ENCODE measurements around the gene PRDX6.

PRDX6 gene

GRCh38 chr1:173478094-173478674 lies 1.0 kb downstream of the PRDX6 start:
- 5% methylated on average over 9 of the region's 9 CpGs for WGBS, 2 experiments

GRCh38 chr1:173479649-173480048 lies 2.5 kb downstream of the PRDX6 start:
- peak overlapping the region; percentile 65 for H3K4me3 ChIP-seq (ENCODE audit: insufficient read depth, low read depth, low read length)
- no peak overlapping the region for H3K27ac ChIP-seq (ENCODE audit: insufficient read depth, low read depth, low read length, poor library complexity, severe bottlenecking)
- peaks cover 40% of the 10 kb centered on the region for H3K36me3 ChIP-seq (ENCODE audit: control insufficient read depth, insufficient read depth, low read length)
- H3K4me1 ChIP-seq (ENCODE audit: control insufficient read depth, insufficient read depth, low read length) = peaks cover 16% of the 10 kb centered on the region
- H3K9me3 ChIP-seq (ENCODE audit: control insufficient read depth, low read length) = no peaks in the 10 kb centered on the region
- WGBS, 2 experiments = 88 to 90% methylated on average over 3 to 4 of the region's 4 CpGs
- H3K27me3 ChIP-seq (ENCODE audit: control insufficient read depth, insufficient read depth, low read length, poor library complexity, severe bottlenecking) = no peaks in the 10 kb centered on the region

More at GRCh38 chr1:173478094-173478674, 1.0 kb downstream of the PRDX6 start:
- H3K27ac ChIP-seq (ENCODE audit: insufficient read depth, low read depth, low read length, poor library complexity, severe bottlenecking) = peak overlapping the region; percentile 92
- no peaks in the 10 kb centered on the region for H3K9me3 ChIP-seq (ENCODE audit: control insufficient read depth, low read length)
- peaks cover 29% of the 10 kb centered on the region for H3K36me3 ChIP-seq (ENCODE audit: control insufficient read depth, insufficient read depth, low read length)
- no peaks in the 10 kb centered on the region for H3K27me3 ChIP-seq (ENCODE audit: control insufficient read depth, insufficient read depth, low read length, poor library complexity, severe bottlenecking)
- peaks cover 16% of the 10 kb centered on the region for H3K4me1 ChIP-seq (ENCODE audit: control insufficient read depth, insufficient read depth, low read length)
- peak overlapping the region; percentile 65 for H3K4me3 ChIP-seq (ENCODE audit: insufficient read depth, low read depth, low read length)

GRCh38 chr1:173481195-173481772 lies 4.1 kb downstream of the PRDX6 start:
- H3K27me3 ChIP-seq (ENCODE audit: control insufficient read depth, insufficient read depth, low read length, poor library complexity, severe bottlenecking) = no peaks in the 10 kb centered on the region
- peaks cover 56% of the 10 kb centered on the region for H3K36me3 ChIP-seq (ENCODE audit: control insufficient read depth, insufficient read depth, low read length)
- peaks cover 16% of the 10 kb centered on the region for H3K4me1 ChIP-seq (ENCODE audit: control insufficient read depth, insufficient read depth, low read length)
- H3K27ac ChIP-seq (ENCODE audit: insufficient read depth, low read depth, low read length, poor library complexity, severe bottlenecking) = no peak overlapping the region
- no peaks in the 10 kb centered on the region for H3K9me3 ChIP-seq (ENCODE audit: control insufficient read depth, low read length)
- 90 to 95% methylated on average over 1 of the region's 1 CpG for WGBS, 2 experiments
- H3K4me3 ChIP-seq (ENCODE audit: insufficient read depth, low read depth, low read length) = no peak overlapping the region

GRCh38 chr1:173482683-173483082 lies 5.5 kb downstream of the PRDX6 start:
- WGBS, 2 experiments = 97 to 100% methylated on average over 1 of the region's 1 CpG
- Histone ChIP-seq H3K9me3 (ENCODE audit: control insufficient read depth, low read length) (no peaks in the 10 kb centered on the region), H3K36me3 (ENCODE audit: control insufficient read depth, insufficient read depth, low read length) (peaks cover 68% of the 10 kb centered on the region), H3K27me3 (ENCODE audit: control insufficient read depth, insufficient read depth, low read length, poor library complexity, severe bottlenecking) (no peaks in the 10 kb centered on the region), H3K4me1 (ENCODE audit: control insufficient read depth, insufficient read depth, low read length) (peaks cover 16% of the 10 kb centered on the region), H3K27ac (ENCODE audit: insufficient read depth, low read depth, low read length, poor library complexity, severe bottlenecking) (no peak overlapping the region), H3K4me3 (ENCODE audit: insufficient read depth, low read depth, low read length) (no peak overlapping the region)

GRCh38 chr1:173484276-173484675 lies 7.1 kb downstream of the PRDX6 start:
- 88 to 92% methylated on average over 2 of the region's 2 CpGs for WGBS, 2 experiments

GRCh38 chr1:173485401-173485800 lies 8.3 kb downstream of the PRDX6 start:
- 95 to 97% methylated on average over 7 of the region's 7 CpGs for WGBS, 2 experiments
- peaks cover 75% of the 10 kb centered on the region for H3K36me3 ChIP-seq (ENCODE audit: control insufficient read depth, insufficient read depth, low read length)
- no peaks in the 10 kb centered on the region for H3K27me3 ChIP-seq (ENCODE audit: control insufficient read depth, insufficient read depth, low read length, poor library complexity, severe bottlenecking)

More at GRCh38 chr1:173484276-173484675, 7.1 kb downstream of the PRDX6 start:
- no peaks in the 10 kb centered on the region for H3K27me3 ChIP-seq (ENCODE audit: control insufficient read depth, insufficient read depth, low read length, poor library complexity, severe bottlenecking)
- H3K9me3 ChIP-seq (ENCODE audit: control insufficient read depth, low read length) = no peaks in the 10 kb centered on the region
- H3K36me3 ChIP-seq (ENCODE audit: control insufficient read depth, insufficient read depth, low read length) = peaks cover 79% of the 10 kb centered on the region
- H3K4me3 ChIP-seq (ENCODE audit: insufficient read depth, low read depth, low read length) = no peak overlapping the region
- H3K4me1 ChIP-seq (ENCODE audit: control insufficient read depth, insufficient read depth, low read length) = peaks cover 11% of the 10 kb centered on the region
- H3K27ac ChIP-seq (ENCODE audit: insufficient read depth, low read depth, low read length, poor library complexity, severe bottlenecking) = no peak overlapping the region

GRCh38 chr1:173488001-173488400 lies 10.9 kb downstream of the PRDX6 start:
- H3K27ac ChIP-seq (ENCODE audit: insufficient read depth, low read depth, low read length, poor library complexity, severe bottlenecking) = no peak overlapping the region
- no peaks in the 10 kb centered on the region for H3K9me3 ChIP-seq (ENCODE audit: control insufficient read depth, low read length)
- no peaks in the 10 kb centered on the region for H3K27me3 ChIP-seq (ENCODE audit: control insufficient read depth, insufficient read depth, low read length, poor library complexity, severe bottlenecking)
- 96 to 100% methylated on average over 2 of the region's 2 CpGs for WGBS, 2 experiments
- no peak overlapping the region for H3K4me3 ChIP-seq (ENCODE audit: insufficient read depth, low read depth, low read length)
- H3K4me1 ChIP-seq (ENCODE audit: control insufficient read depth, insufficient read depth, low read length) = no peaks in the 10 kb centered on the region
- peaks cover 53% of the 10 kb centered on the region for H3K36me3 ChIP-seq (ENCODE audit: control insufficient read depth, insufficient read depth, low read length)

More at GRCh38 chr1:173485401-173485800, 8.3 kb downstream of the PRDX6 start:
- H3K4me1 ChIP-seq (ENCODE audit: control insufficient read depth, insufficient read depth, low read length) = no peaks in the 10 kb centered on the region
- H3K27ac ChIP-seq (ENCODE audit: insufficient read depth, low read depth, low read length, poor library complexity, severe bottlenecking) = no peak overlapping the region
- no peak overlapping the region for H3K4me3 ChIP-seq (ENCODE audit: insufficient read depth, low read depth, low read length)
- H3K9me3 ChIP-seq (ENCODE audit: control insufficient read depth, low read length) = no peaks in the 10 kb centered on the region

- H3K9me3 ChIP-seq (ENCODE audit: control insufficient read depth, low read length) = no peaks in the 10 kb centered on the region
Observed at GRCh38 chr1:173489149-173489600, 12.0 kb downstream of the PRDX6 start.

GRCh38 chr1:173489929-173490328 lies 12.8 kb downstream of the PRDX6 start:
- Histone ChIP-seq H3K4me1 (ENCODE audit: control insufficient read depth, insufficient read depth, low read length) (no peaks in the 10 kb centered on the region), H3K27me3 (ENCODE audit: control insufficient read depth, insufficient read depth, low read length, poor library complexity, severe bottlenecking) (no peaks in the 10 kb centered on the region), H3K27ac (ENCODE audit: insufficient read depth, low read depth, low read length, poor library complexity, severe bottlenecking) (no peak overlapping the region), H3K9me3 (ENCODE audit: control insufficient read depth, low read length) (no peaks in the 10 kb centered on the region), H3K4me3 (ENCODE audit: insufficient read depth, low read depth, low read length) (no peak overlapping the region), H3K36me3 (ENCODE audit: control insufficient read depth, insufficient read depth, low read length) (peaks cover 37% of the 10 kb centered on the region)
- 91 to 96% methylated on average over 3 of the region's 3 CpGs for whole genome bisulfite sequencing, 2 experiments

More at GRCh38 chr1:173489149-173489600, 12.0 kb downstream of the PRDX6 start:
- Histone ChIP-seq H3K27ac (ENCODE audit: insufficient read depth, low read depth, low read length, poor library complexity, severe bottlenecking) (no peak overlapping the region), H3K4me1 (ENCODE audit: control insufficient read depth, insufficient read depth, low read length) (no peaks in the 10 kb centered on the region), H3K4me3 (ENCODE audit: insufficient read depth, low read depth, low read length) (no peak overlapping the region), H3K27me3 (ENCODE audit: control insufficient read depth, insufficient read depth, low read length, poor library complexity, severe bottlenecking) (no peaks in the 10 kb centered on the region), H3K36me3 (ENCODE audit: control insufficient read depth, insufficient read depth, low read length) (peaks cover 45% of the 10 kb centered on the region)
- WGBS, 2 experiments = 80 to 92% methylated on average over 5 of the region's 5 CpGs

- Histone ChIP-seq H3K27ac (ENCODE audit: insufficient read depth, low read depth, low read length, poor library complexity, severe bottlenecking) (no peak overlapping the region), H3K9me3 (ENCODE audit: control insufficient read depth, low read length) (no peaks in the 10 kb centered on the region), H3K4me1 (ENCODE audit: control insufficient read depth, insufficient read depth, low read length) (no peaks in the 10 kb centered on the region), H3K27me3 (ENCODE audit: control insufficient read depth, insufficient read depth, low read length, poor library complexity, severe bottlenecking) (no peaks in the 10 kb centered on the region), H3K36me3 (ENCODE audit: control insufficient read depth, insufficient read depth, low read length) (peaks cover 21% of the 10 kb centered on the region), H3K4me3 (ENCODE audit: insufficient read depth, low read depth, low read length) (no peak overlapping the region)
- 98 to 100% methylated on average over 2 of the region's 2 CpGs for WGBS, 2 experiments
Observed at GRCh38 chr1:173491508-173491907, 14.4 kb downstream of the PRDX6 start.

Measured in ectodermal cell (in vitro differentiated cells).